ENCODE data around the gene CORO2A. TPM values are rescaled to one million over a fixed set of nuclear protein-coding genes. Genes with fewer than 3 reads are reported as not detected.
A peak's percentile ranks its signal among the peaks of the same experiment; 100 is the strongest.

The CORO2A gene
- total and polyA plus RNA-seq, 2 of the 13 experiments (the other 11 are each of a cell fraction or from before 2014, with no cell fraction given), result 14.4 to 15.3 TPM

- TF ChIP-seq ZNF18 (CRISPR knock-in tag; IDR thresholded peaks at IDR 0.05; ENCODE audit: insufficient replicate concordance), result no peak
- no peak for TF ChIP-seq TMF1 (CRISPR knock-in tag; IDR thresholded peaks at IDR 0.05; ENCODE audit: low read depth)
- 0 out of 2 replicates have a peak, but pooled peaks have one; percentile 27 for TF ChIP-seq AHDC1 (CRISPR knock-in tag; IDR thresholded peaks at IDR 0.05; ENCODE audit: borderline replicate concordance)
- no peak for TF ChIP-seq ZNF562 (CRISPR knock-in tag; IDR thresholded peaks at IDR 0.05; ENCODE audit: borderline replicate concordance)
- no peak for TF ChIP-seq ARID2 (CRISPR knock-in tag; IDR thresholded peaks at IDR 0.05; ENCODE audit: borderline replicate concordance)
- no peak for TF ChIP-seq ZFP62 (CRISPR knock-in tag; IDR thresholded peaks at IDR 0.05)
- no peak for TF ChIP-seq HNF1B (CRISPR knock-in tag; IDR thresholded peaks at IDR 0.05)
- TF ChIP-seq ZNF816 (CRISPR knock-in tag; IDR thresholded peaks at IDR 0.05; ENCODE audit: borderline replicate concordance), result no peak
- TF ChIP-seq RARA (CRISPR knock-in tag; IDR thresholded peaks at IDR 0.05), result peak; percentile 49; the same call in 1 of the 2 replicates
- peak; percentile 70; the same call in 1 of the 2 replicates for TF ChIP-seq ZGPAT (CRISPR knock-in tag; IDR thresholded peaks at IDR 0.05)
- no peak for TF ChIP-seq ZNF382 (CRISPR knock-in tag; IDR thresholded peaks at IDR 0.05; ENCODE audit: borderline replicate concordance)
- no peak for TF ChIP-seq XBP1 (CRISPR knock-in tag; IDR thresholded peaks at IDR 0.05)
- TF ChIP-seq ETV5 (CRISPR knock-in tag; IDR thresholded peaks at IDR 0.05; ENCODE audit: borderline replicate concordance), result peak; percentile 23; the same call in 1 of the 2 replicates
- peak; percentile 56; the same call in 1 of the 2 replicates for TF ChIP-seq ZBTB7B (CRISPR knock-in tag; IDR thresholded peaks at IDR 0.05)
- no peak for TF ChIP-seq GLMP (CRISPR knock-in tag; IDR thresholded peaks at IDR 0.05; ENCODE audit: borderline replicate concordance)
- TF ChIP-seq DPF2 (CRISPR knock-in tag; IDR thresholded peaks at IDR 0.05; ENCODE audit: borderline replicate concordance, low read depth), result no peak
- TF ChIP-seq ZBTB20 (CRISPR knock-in tag; IDR thresholded peaks at IDR 0.05; ENCODE audit: borderline replicate concordance, low read depth), result no peak
Observed at GRCh38 chr9:98158071-98158831, 34.2 kb downstream of the CORO2A start (continued).

All from HepG2 (cell line).